Pancreas (tissue), 10 donors: ENCODE data around the gene TPM4. TPM values are rescaled to one million over a fixed set of nuclear protein-coding genes. Genes with fewer than 3 reads are reported as not detected.

Source experiments
- ATAC-seq, 4 donors: fragments of 200-7000 bp; cut with Tn5 transposase; one replicate each; pipeline versions ENCODE4 v1.8.0 to v1.9.1; 2020; ENCODE audit warnings: mild to moderate bottlenecking in 4 of 4, moderate library complexity in 4 of 4
- DNase-seq, 6 donors: peaks; one replicate each; pipeline ENCODE4 v3.0.0-alpha.2; 2020
- FAIRE-seq: peaks from 2 replicates; lab custom pipeline; 2012; peaks lifted over from hg19 to GRCh38; lab: Jason Lieb, UNC
- H3K27ac ChIP-seq, 4 donors: fragments of 200-600 bp; sonication (generic); 1 replicate in 3 of 4; 2 replicates in 1 of 4; pipeline versions ENCODE4 v1.5.0 to v1.8.0; 2020
- H3K27me3 ChIP-seq, 4 donors: fragments of 200-600 bp; one replicate each; pipeline ENCODE4 v1.8.0; 2021
- H3K36me3 ChIP-seq, 3 donors: fragments of 200-600 bp; sonication (generic) in 1 of 3; one replicate each; pipeline versions ENCODE4 v1.5.0 to v1.8.0; 2020 to 2021
- H3K4me1 ChIP-seq, 3 donors: fragments of 200-600 bp; one replicate each; pipeline ENCODE4 v1.8.0; 2021
- H3K4me3 ChIP-seq, 4 donors: fragments of 200-600 bp; sonication (generic) in 2 of 4; one replicate each; pipeline versions ENCODE4 v1.5.0 to v1.8.0; 2020 to 2021
- H3K9me3 ChIP-seq, 4 donors: fragments of 200-600 bp; one replicate each; pipeline ENCODE4 v1.8.0; 2021
- CTCF ChIP-seq, 4 donors: fragments of 200-600 bp; sonication (generic) in 3 of 4; IDR thresholded peaks; one replicate each; pipeline versions ENCODE4 v1.5.0 to v1.8.0; 2021; ENCODE audit warnings: antibody characterized with exemption in 4 of 4
- WGBS, 2 donors: extraction: QIAGEN DNeasy Blood & Tissue Kit; methylation state at CpG; one replicate each; pipeline ENCODE4 v1.1.7; 2013; 5-methylcytosine and 5-hydroxymethylcytosine counted together
- intact Hi-C, 3 donors: fragments of 100-400 bp; cut with DNase I; formaldehyde crosslinking; loops; one replicate each; pipeline versions ENCODE4 v1.11.1 to v1.14.2; 2022
- polyA plus RNA-seq, 2 donors: library from polyadenylated mRNA; stranded (reverse); fragments of 200-250 nt; gene quantifications; one replicate each; pipeline ENCODE4 v1.2.3, GENCODE V29; 2013
- total RNA-seq, 6 donors: library from RNA; stranded (reverse); fragmentation: NEBNext Ultra II Directional in 4 of 6; extraction: Animal tissue kit (Norgen Biotek cat#: 25700) in 4 of 6; gene quantifications; one replicate each; pipeline versions ENCODE4 v1.2.1 to v1.2.4, GENCODE V29; 2021 to 2023
- donor health status: healthy with polysubstance abuse.
- donor health status: DM: no; HTN: no; CAD: no; lungs with moderate emphysema.
- donor health status: DM: no; HTN: no; CAD: no.
- donor health status: control.
- donor health status: control.
- donor health status: Bipolar disorder and iron deficiency.
- donor health status: DM: yes; HTN: yes; CAD: no.
- donor health status: DM: no; HTN: no; CAD: no.
- donor health status: DM: no; HTN: no; CAD: no.
- donor health status: DM: yes; HTN: yes; CAD: no.

Gene TPM4
- total and polyA plus RNA-seq, 8 donors = 36.8 to 161 (median 79.6) TPM

- H3K36me3 ChIP-seq = no peaks in the 10 kb centered on the region
- peak; percentile 61 to 72 (median 66) for TF ChIP-seq CTCF (IDR thresholded peaks at IDR 0.05)
- intact Hi-C loops = no loop called here
- H3K9me3 ChIP-seq = no peaks in the 10 kb centered on the region
- no peak overlapping the region for H3K27ac ChIP-seq
- DNase-seq (peak in 2 of 6 donors; percentile 51 to 77), FAIRE-seq (no peak), ATAC-seq (peak in 3 of 4 donors; percentile 55 to 84 (median 69))
- H3K27me3 ChIP-seq = no peaks in the 10 kb centered on the region
- no peak overlapping the region for H3K4me3 ChIP-seq
- 79 to 88% methylated on average over 2 of the region's 2 CpGs for WGBS, 2 donors
- no peaks in the 10 kb centered on the region for H3K4me1 ChIP-seq
Observed at GRCh38 chr19:16062789-16063188, 13.5 kb upstream of the TPM4 start.

- FAIRE-seq = no peak
Observed at GRCh38 chr19:16064209-16064889, 11.9 kb upstream of the TPM4 start.

GRCh38 chr19:16066611-16067104 is 9.6 kb upstream of the TPM4 start:
- ATAC-seq = peak in 3 of 4 donors; percentile 2 to 51 (median 10)

More at GRCh38 chr19:16064209-16064889, 11.9 kb upstream of the TPM4 start:
- H3K9me3 ChIP-seq = no peaks in the 10 kb centered on the region
- no peak overlapping the region for H3K27ac ChIP-seq
- ATAC-seq (no peak), DNase-seq (no peak)
- intact Hi-C loops = no loop called here
- no peaks in the 10 kb centered on the region for H3K27me3 ChIP-seq
- H3K4me1 ChIP-seq = no peaks in the 10 kb centered on the region
- H3K36me3 ChIP-seq = no peaks in the 10 kb centered on the region
- WGBS, 2 donors = 77 to 88% methylated on average over 16 of the region's 16 CpGs
- TF ChIP-seq CTCF (IDR thresholded peaks at IDR 0.05) = no peak
- H3K4me3 ChIP-seq = no peak overlapping the region

GRCh38 chr19:16067205-16067938 is 8.9 kb upstream of the TPM4 start:
- FAIRE-seq (no peak), DNase-seq (peak in 2 of 6 donors; percentile 45 to 58), ATAC-seq (peak; percentile 48 to 69 (median 60))
- Histone ChIP-seq H3K9me3 (no peaks in the 10 kb centered on the region), H3K27ac (no peak overlapping the region), H3K4me1 (no peaks in the 10 kb centered on the region), H3K27me3 (no peaks in the 10 kb centered on the region), H3K4me3 (no peak overlapping the region), H3K36me3 (no peaks in the 10 kb centered on the region)
- intact Hi-C loops = no loop called here
- WGBS, 2 donors = 61 to 67% methylated on average over 40 of the region's 40 CpGs
- no peak for TF ChIP-seq CTCF (IDR thresholded peaks at IDR 0.05)

More at GRCh38 chr19:16066611-16067104, 9.6 kb upstream of the TPM4 start:
- no peak for TF ChIP-seq CTCF (IDR thresholded peaks at IDR 0.05)
- intact Hi-C loops = no loop called here
- Histone ChIP-seq H3K4me1 (no peaks in the 10 kb centered on the region), H3K9me3 (no peaks in the 10 kb centered on the region), H3K27ac (no peak overlapping the region), H3K4me3 (no peak overlapping the region), H3K36me3 (no peaks in the 10 kb centered on the region), H3K27me3 (no peaks in the 10 kb centered on the region)
- DNase-seq = no peak
- WGBS, 2 donors = 41 to 43% methylated on average over 5 to 6 of the region's 6 CpGs
- FAIRE-seq = no peak
